WTC11 (cell line): ENCODE results near the gene GABARAPL1.

ENCODE experiments used
- E2F1 ChIP-seq: sonication (generic); formaldehyde crosslinking; IDR thresholded peaks from 2 replicates; pipeline ENCODE4 v1.8.0; 2022; ENCODE audit warnings: mild to moderate bottlenecking, missing genetic modification reagents
- E2F4 ChIP-seq: sonication (generic); formaldehyde crosslinking; IDR thresholded peaks from 2 replicates; pipeline ENCODE4 v1.8.1; 2022; ENCODE audit warnings: low read depth, mild to moderate bottlenecking, moderate library complexity, missing genetic modification reagents, borderline replicate concordance
- ELF4 ChIP-seq: sonication (generic); formaldehyde crosslinking; IDR thresholded peaks from 2 replicates; pipeline ENCODE4 v1.8.1; 2022; ENCODE audit warnings: low read depth, mild to moderate bottlenecking, moderate library complexity, missing genetic modification reagents
- ESRRA ChIP-seq: sonication (generic); formaldehyde crosslinking; IDR thresholded peaks from 2 replicates; pipeline ENCODE4 v1.8.1; 2022; ENCODE audit warnings: mild to moderate bottlenecking, missing genetic modification reagents, borderline replicate concordance
- IRF2 ChIP-seq: sonication (generic); formaldehyde crosslinking; IDR thresholded peaks from 2 replicates; pipeline ENCODE4 v1.8.0; 2022; ENCODE audit warnings: low read depth, missing genetic modification reagents, borderline replicate concordance
- MXD4 ChIP-seq: fragments of 250-450 bp; sonication (Bioruptor Pico); IDR thresholded peaks from 2 replicates; pipeline ENCODE4 v1.8.0; 2021; ENCODE audit warnings: mild to moderate bottlenecking, moderate library complexity, borderline replicate concordance
- NR2C2 ChIP-seq: sonication (generic); formaldehyde crosslinking; IDR thresholded peaks from 2 replicates; pipeline ENCODE4 v1.8.0; 2022; ENCODE audit warnings: mild to moderate bottlenecking, missing genetic modification reagents
- TEAD4 ChIP-seq: sonication (generic); formaldehyde crosslinking; IDR thresholded peaks from 2 replicates; pipeline ENCODE4 v1.8.0; 2022; ENCODE audit warnings: mild to moderate bottlenecking, missing genetic modification reagents
- TP53 ChIP-seq: sonication (generic); formaldehyde crosslinking; IDR thresholded peaks from 2 replicates; pipeline ENCODE4 v1.8.1; 2023; ENCODE audit warnings: mild to moderate bottlenecking, missing genetic modification reagents
- TF ChIP-seq, protein P1 (sequence below): fragments of 200-600 bp; IDR thresholded peaks from 2 replicates; pipeline ENCODE4 v1.8.0; 2022; ENCODE audit warnings: antibody characterized with exemption
- TF ChIP-seq, protein P2 (sequence below): sonication (generic); formaldehyde crosslinking; IDR thresholded peaks from 2 replicates; pipeline ENCODE4 v1.8.0; 2022; ENCODE audit warnings: mild to moderate bottlenecking, missing genetic modification reagents
- TF ChIP-seq, protein P3 (sequence below): sonication (generic); formaldehyde crosslinking; IDR thresholded peaks from 2 replicates; pipeline ENCODE4 v1.8.1; 2023; ENCODE audit warnings: mild to moderate bottlenecking, missing genetic modification reagents, borderline replicate concordance
- TF ChIP-seq, protein P4 (sequence below): sonication (generic); formaldehyde crosslinking; conservative IDR thresholded peaks from 2 replicates; pipeline ENCODE4 v1.8.1; 2022; ENCODE audit warnings: mild to moderate bottlenecking, missing genetic modification reagents
- TF ChIP-seq, protein P5 (sequence below): sonication (generic); formaldehyde crosslinking; conservative IDR thresholded peaks from 2 replicates; pipeline ENCODE4 v1.8.1; 2023; ENCODE audit warnings: mild to moderate bottlenecking, low read depth, missing genetic modification reagents, moderate library complexity

DNA sequence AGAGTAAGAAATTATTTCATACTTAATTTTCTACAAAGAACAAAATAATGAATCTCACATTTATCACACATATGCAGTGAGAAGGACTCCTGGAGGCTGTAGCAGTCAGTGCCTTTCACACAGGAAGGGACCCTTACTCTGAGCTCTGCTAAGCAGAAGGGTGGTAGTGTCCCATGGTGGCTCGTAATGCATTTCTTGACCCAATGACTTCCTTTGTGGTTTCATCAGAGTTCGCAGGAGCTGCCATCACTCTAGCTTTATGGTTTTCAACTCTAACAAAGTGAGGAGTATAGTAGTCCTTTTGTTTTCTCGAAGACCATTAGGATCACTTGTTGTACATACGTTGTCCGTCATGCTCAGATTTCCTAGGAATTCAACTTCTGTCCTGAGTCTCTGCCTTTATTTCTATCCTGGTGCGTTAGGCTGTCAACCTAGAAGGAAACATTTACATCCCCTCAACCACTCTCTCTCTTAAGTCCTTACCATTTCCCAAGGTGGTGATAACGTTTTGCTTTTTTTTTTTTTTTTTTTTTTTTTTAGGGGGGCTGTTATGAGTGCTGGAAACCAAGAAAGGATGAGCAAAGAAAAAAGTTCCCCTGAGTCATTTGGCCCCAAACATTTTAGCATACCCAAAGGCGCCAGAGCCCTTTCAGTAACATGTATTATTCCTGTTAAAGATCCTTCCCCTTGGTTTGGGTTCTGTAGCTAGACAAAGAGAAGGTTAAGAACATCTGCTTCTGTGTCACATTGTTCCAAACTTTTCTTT is 37.2 kb downstream of the GABARAPL1 start:
- TF ChIP-seq, protein P1, sequence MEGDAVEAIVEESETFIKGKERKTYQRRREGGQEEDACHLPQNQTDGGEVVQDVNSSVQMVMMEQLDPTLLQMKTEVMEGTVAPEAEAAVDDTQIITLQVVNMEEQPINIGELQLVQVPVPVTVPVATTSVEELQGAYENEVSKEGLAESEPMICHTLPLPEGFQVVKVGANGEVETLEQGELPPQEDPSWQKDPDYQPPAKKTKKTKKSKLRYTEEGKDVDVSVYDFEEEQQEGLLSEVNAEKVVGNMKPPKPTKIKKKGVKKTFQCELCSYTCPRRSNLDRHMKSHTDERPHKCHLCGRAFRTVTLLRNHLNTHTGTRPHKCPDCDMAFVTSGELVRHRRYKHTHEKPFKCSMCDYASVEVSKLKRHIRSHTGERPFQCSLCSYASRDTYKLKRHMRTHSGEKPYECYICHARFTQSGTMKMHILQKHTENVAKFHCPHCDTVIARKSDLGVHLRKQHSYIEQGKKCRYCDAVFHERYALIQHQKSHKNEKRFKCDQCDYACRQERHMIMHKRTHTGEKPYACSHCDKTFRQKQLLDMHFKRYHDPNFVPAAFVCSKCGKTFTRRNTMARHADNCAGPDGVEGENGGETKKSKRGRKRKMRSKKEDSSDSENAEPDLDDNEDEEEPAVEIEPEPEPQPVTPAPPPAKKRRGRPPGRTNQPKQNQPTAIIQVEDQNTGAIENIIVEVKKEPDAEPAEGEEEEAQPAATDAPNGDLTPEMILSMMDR: no peak
- TF ChIP-seq MXD4 (CRISPR knock-in tag) (no peak), ELF4 (CRISPR knock-in tag) (no peak), NR2C2 (no peak), ESRRA (CRISPR knock-in tag) (no peak), IRF2 (CRISPR knock-in tag) (no peak), TEAD4 (no peak), E2F4 (CRISPR knock-in tag) (no peak), E2F1 (CRISPR knock-in tag) (no peak), TP53 (no peak)
- TF ChIP-seq, protein P2, sequence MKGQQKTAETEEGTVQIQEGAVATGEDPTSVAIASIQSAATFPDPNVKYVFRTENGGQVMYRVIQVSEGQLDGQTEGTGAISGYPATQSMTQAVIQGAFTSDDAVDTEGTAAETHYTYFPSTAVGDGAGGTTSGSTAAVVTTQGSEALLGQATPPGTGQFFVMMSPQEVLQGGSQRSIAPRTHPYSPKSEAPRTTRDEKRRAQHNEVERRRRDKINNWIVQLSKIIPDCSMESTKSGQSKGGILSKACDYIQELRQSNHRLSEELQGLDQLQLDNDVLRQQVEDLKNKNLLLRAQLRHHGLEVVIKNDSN (CRISPR knock-in tag): no peak
- TF ChIP-seq, protein P3, sequence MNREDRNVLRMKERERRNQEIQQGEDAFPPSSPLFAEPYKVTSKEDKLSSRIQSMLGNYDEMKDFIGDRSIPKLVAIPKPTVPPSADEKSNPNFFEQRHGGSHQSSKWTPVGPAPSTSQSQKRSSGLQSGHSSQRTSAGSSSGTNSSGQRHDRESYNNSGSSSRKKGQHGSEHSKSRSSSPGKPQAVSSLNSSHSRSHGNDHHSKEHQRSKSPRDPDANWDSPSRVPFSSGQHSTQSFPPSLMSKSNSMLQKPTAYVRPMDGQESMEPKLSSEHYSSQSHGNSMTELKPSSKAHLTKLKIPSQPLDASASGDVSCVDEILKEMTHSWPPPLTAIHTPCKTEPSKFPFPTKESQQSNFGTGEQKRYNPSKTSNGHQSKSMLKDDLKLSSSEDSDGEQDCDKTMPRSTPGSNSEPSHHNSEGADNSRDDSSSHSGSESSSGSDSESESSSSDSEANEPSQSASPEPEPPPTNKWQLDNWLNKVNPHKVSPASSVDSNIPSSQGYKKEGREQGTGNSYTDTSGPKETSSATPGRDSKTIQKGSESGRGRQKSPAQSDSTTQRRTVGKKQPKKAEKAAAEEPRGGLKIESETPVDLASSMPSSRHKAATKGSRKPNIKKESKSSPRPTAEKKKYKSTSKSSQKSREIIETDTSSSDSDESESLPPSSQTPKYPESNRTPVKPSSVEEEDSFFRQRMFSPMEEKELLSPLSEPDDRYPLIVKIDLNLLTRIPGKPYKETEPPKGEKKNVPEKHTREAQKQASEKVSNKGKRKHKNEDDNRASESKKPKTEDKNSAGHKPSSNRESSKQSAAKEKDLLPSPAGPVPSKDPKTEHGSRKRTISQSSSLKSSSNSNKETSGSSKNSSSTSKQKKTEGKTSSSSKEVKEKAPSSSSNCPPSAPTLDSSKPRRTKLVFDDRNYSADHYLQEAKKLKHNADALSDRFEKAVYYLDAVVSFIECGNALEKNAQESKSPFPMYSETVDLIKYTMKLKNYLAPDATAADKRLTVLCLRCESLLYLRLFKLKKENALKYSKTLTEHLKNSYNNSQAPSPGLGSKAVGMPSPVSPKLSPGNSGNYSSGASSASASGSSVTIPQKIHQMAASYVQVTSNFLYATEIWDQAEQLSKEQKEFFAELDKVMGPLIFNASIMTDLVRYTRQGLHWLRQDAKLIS (CRISPR knock-in tag): no peak
- TF ChIP-seq, protein P4, sequence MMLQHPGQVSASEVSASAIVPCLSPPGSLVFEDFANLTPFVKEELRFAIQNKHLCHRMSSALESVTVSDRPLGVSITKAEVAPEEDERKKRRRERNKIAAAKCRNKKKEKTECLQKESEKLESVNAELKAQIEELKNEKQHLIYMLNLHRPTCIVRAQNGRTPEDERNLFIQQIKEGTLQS (CRISPR knock-in tag): no peak
- TF ChIP-seq, protein P5, sequence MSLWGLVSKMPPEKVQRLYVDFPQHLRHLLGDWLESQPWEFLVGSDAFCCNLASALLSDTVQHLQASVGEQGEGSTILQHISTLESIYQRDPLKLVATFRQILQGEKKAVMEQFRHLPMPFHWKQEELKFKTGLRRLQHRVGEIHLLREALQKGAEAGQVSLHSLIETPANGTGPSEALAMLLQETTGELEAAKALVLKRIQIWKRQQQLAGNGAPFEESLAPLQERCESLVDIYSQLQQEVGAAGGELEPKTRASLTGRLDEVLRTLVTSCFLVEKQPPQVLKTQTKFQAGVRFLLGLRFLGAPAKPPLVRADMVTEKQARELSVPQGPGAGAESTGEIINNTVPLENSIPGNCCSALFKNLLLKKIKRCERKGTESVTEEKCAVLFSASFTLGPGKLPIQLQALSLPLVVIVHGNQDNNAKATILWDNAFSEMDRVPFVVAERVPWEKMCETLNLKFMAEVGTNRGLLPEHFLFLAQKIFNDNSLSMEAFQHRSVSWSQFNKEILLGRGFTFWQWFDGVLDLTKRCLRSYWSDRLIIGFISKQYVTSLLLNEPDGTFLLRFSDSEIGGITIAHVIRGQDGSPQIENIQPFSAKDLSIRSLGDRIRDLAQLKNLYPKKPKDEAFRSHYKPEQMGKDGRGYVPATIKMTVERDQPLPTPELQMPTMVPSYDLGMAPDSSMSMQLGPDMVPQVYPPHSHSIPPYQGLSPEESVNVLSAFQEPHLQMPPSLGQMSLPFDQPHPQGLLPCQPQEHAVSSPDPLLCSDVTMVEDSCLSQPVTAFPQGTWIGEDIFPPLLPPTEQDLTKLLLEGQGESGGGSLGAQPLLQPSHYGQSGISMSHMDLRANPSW (CRISPR knock-in tag): no peak
